OCI-LY1 (cell line): Measurements from ENCODE around the gene ABO.
"Not testable (repeated sequence)": the region's sequence is repeated elsewhere in the genome, so short reads cannot be mapped to it uniquely, and the experiment has no call there.

Source experiments
- H2AFZ ChIP-seq: fragments of 200-600 bp; sonication (generic), shearing (Covaris generic); 2 replicates; pipeline ENCODE4 v1.6.0; 2014; ENCODE audit warnings: antibody characterized with exemption, mild to moderate bottlenecking, low read length
- H3F3A ChIP-seq: fragments of 200-600 bp; sonication (generic), shearing (Covaris generic); 2 replicates; pipeline ENCODE4 v1.6.0; 2014; ENCODE audit warnings: mild to moderate bottlenecking, antibody characterized with exemption, low read length, moderate library complexity; ENCODE audit not compliant: insufficient read depth
- H3K27ac ChIP-seq: fragments of 200-600 bp; sonication (generic); 2 replicates; pipeline ENCODE4 v1.5.1; 2014; ENCODE audit warnings: low read length, mixed run types, mild to moderate bottlenecking, low read depth; ENCODE audit not compliant: poor library complexity, severe bottlenecking
- H3K27me3 ChIP-seq: fragments of 200-600 bp; sonication (generic); 2 replicates; pipeline ENCODE4 v1.6.0; 2014; ENCODE audit warnings: antibody characterized with exemption, mild to moderate bottlenecking, low read length, moderate library complexity; ENCODE audit not compliant: insufficient read depth
- H3K36me3 ChIP-seq: fragments of 200-600 bp; sonication (generic); 2 replicates; pipeline ENCODE4 v1.6.1; 2014; ENCODE audit warnings: mild to moderate bottlenecking, antibody characterized with exemption, low read length, moderate library complexity, mixed read lengths; ENCODE audit not compliant: insufficient read depth
- H3K4me1 ChIP-seq: fragments of 200-600 bp; sonication (generic); 2 replicates; pipeline ENCODE4 v1.5.1; 2014; ENCODE audit warnings: mild to moderate bottlenecking, low read length, moderate library complexity; ENCODE audit not compliant: insufficient read depth, severe bottlenecking
- H3K4me2 ChIP-seq: fragments of 200-600 bp; sonication (generic), shearing (Covaris generic); 2 replicates; pipeline ENCODE4 v1.6.1; 2014; ENCODE audit warnings: low read length
- H3K4me3 ChIP-seq: fragments of 200-600 bp; sonication (generic); 2 replicates; pipeline ENCODE4 v1.5.1; 2014; ENCODE audit warnings: low read length, low read depth, mild to moderate bottlenecking, mixed read lengths; ENCODE audit not compliant: poor library complexity, severe bottlenecking
- H3K79me2 ChIP-seq: fragments of 200-600 bp; shearing (Covaris generic); 2 replicates; pipeline ENCODE4 v1.6.1; 2016; ENCODE audit warnings: mixed run types, low read length, mixed read lengths; ENCODE audit not compliant: insufficient read depth
- H3K9ac ChIP-seq: fragments of 200-600 bp; sonication (generic), shearing (Covaris generic); 2 replicates; pipeline ENCODE4 v1.6.1; 2014; ENCODE audit warnings: mild to moderate bottlenecking, low read length, mixed read lengths
- H3K9me2 ChIP-seq: fragments of 200-600 bp; sonication (generic), shearing (Covaris generic); 2 replicates; pipeline ENCODE4 v1.6.1; 2014; ENCODE audit warnings: low read depth, mild to moderate bottlenecking, low read length, mixed read lengths
- H3K9me3 ChIP-seq: fragments of 200-600 bp; shearing (Covaris generic); 2 replicates; pipeline ENCODE4 v1.6.1; 2014; ENCODE audit warnings: low read length, mixed read lengths
- H4K20me1 ChIP-seq: fragments of 200-600 bp; sonication (generic), shearing (Covaris generic); 2 replicates; pipeline ENCODE4 v1.6.0; 2016; ENCODE audit warnings: mild to moderate bottlenecking, low read length; ENCODE audit not compliant: insufficient read depth
- EZH2 ChIP-seq: fragments of 200-600 bp; sonication (generic), shearing (Covaris generic); IDR thresholded peaks from 2 replicates; pipeline ENCODE4 v1.8.0; 2017; ENCODE audit warnings: borderline replicate concordance, mixed run types, mild to moderate bottlenecking, antibody characterized with exemption, low read length, moderate library complexity, mixed read lengths
- TF ChIP-seq, protein P1 (sequence below): fragments of 200-600 bp; sonication (generic), shearing (Covaris generic); IDR thresholded peaks from 2 replicates; pipeline ENCODE4 v1.5.1; 2017; ENCODE audit warnings: mild to moderate bottlenecking, antibody characterized with exemption, low read length, moderate library complexity, mixed read lengths

The ABO gene

GRCh38 chr9:133226219-133227171 lies 48.5 kb downstream of the ABO start:
- H3K4me3 ChIP-seq, result no peak overlapping the region

GRCh38 chr9:133225171-133226011 lies 49.6 kb downstream of the ABO start:
- no peak for TF ChIP-seq EZH2
- TF ChIP-seq, protein P1, sequence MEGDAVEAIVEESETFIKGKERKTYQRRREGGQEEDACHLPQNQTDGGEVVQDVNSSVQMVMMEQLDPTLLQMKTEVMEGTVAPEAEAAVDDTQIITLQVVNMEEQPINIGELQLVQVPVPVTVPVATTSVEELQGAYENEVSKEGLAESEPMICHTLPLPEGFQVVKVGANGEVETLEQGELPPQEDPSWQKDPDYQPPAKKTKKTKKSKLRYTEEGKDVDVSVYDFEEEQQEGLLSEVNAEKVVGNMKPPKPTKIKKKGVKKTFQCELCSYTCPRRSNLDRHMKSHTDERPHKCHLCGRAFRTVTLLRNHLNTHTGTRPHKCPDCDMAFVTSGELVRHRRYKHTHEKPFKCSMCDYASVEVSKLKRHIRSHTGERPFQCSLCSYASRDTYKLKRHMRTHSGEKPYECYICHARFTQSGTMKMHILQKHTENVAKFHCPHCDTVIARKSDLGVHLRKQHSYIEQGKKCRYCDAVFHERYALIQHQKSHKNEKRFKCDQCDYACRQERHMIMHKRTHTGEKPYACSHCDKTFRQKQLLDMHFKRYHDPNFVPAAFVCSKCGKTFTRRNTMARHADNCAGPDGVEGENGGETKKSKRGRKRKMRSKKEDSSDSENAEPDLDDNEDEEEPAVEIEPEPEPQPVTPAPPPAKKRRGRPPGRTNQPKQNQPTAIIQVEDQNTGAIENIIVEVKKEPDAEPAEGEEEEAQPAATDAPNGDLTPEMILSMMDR, result no peak
- Histone ChIP-seq H3K36me3 (no peaks in the 10 kb centered on the region), H3F3A (no peaks in the 10 kb centered on the region), H3K27me3 (peaks cover 9% of the 10 kb centered on the region; the same call in 1 of the 2 replicates), H3K9me3 (no peaks in the 10 kb centered on the region), H3K9ac (no peak overlapping the region), H3K79me2 (no peaks in the 10 kb centered on the region), H3K4me2 (no peak overlapping the region), H3K4me1 (no peaks in the 10 kb centered on the region), H2AFZ (no peak overlapping the region), H3K4me3 (no peak overlapping the region), H4K20me1 (no peaks in the 10 kb centered on the region), H3K9me2 (no peaks in the 10 kb centered on the region), H3K27ac (no peak overlapping the region)

More at GRCh38 chr9:133226219-133227171, 48.5 kb downstream of the ABO start:
- Histone ChIP-seq H3K9ac (no peak overlapping the region), H3K4me2 (no peak overlapping the region), H4K20me1 (no peaks in the 10 kb centered on the region), H3K4me1 (no peaks in the 10 kb centered on the region), H3K79me2 (no peaks in the 10 kb centered on the region), H2AFZ (no peak overlapping the region), H3K36me3 (no peaks in the 10 kb centered on the region), H3F3A (no peaks in the 10 kb centered on the region), H3K9me3 (no peaks in the 10 kb centered on the region), H3K27ac (no peak overlapping the region), H3K9me2 (no peaks in the 10 kb centered on the region), H3K27me3 (peaks cover 9% of the 10 kb centered on the region; the same call in 1 of the 2 replicates)
- no peak for TF ChIP-seq EZH2
- TF ChIP-seq, protein P1, result no peak

GRCh38 chr9:133224762-133225161 lies 50.2 kb downstream of the ABO start:
- Histone ChIP-seq H4K20me1 (no peaks in the 10 kb centered on the region), H3K9me2 (no peaks in the 10 kb centered on the region), H3K9me3 (no peaks in the 10 kb centered on the region), H3K4me2 (no peak overlapping the region), H3K79me2 (no peaks in the 10 kb centered on the region), H3K4me1 (no peaks in the 10 kb centered on the region), H3K36me3 (no peaks in the 10 kb centered on the region), H3K27ac (no peak overlapping the region), H3K4me3 (no peak overlapping the region), H3F3A (no peaks in the 10 kb centered on the region), H3K27me3 (0 out of 2 replicates have a peak, but pooled peaks cover 5% of the 10 kb centered on the region), H3K9ac (no peak overlapping the region), H2AFZ (no peak overlapping the region)
- TF ChIP-seq EZH2, result no peak
- TF ChIP-seq, protein P1, result no peak

- H3K9me3 ChIP-seq, H3K79me2 ChIP-seq, H4K20me1 ChIP-seq, H3K9ac ChIP-seq, H3K4me1 ChIP-seq, H3K9me2 ChIP-seq, H3K27me3 ChIP-seq, H2AFZ ChIP-seq, H3F3A ChIP-seq, H3K4me3 ChIP-seq, H3K36me3 ChIP-seq, H3K4me2 ChIP-seq, H3K27ac ChIP-seq: not testable (repeated sequence)
These were observed 51.7 kb downstream of the ABO start for GRCh38 chr9:133223159-133223756.
